SK-N-SH (cell line): ENCODE results near the gene SUCLG2. TPM values are rescaled to one million over a fixed set of nuclear protein-coding genes. Genes with fewer than 3 reads are reported as not detected.

Experiments used
- CTCF ChIA-PET: fragments of 300-600, 350-600 bp; formaldehyde crosslinking; extraction: SDS; loops from one replicate; lab custom pipeline; 2021; lab: Yijun Ruan, JAX
- POLR2A ChIA-PET: fragments of 350-600 bp; sonication (Branson Sonifier 250); formaldehyde crosslinking; extraction: SDS; loops from one replicate; lab custom pipeline; 2020; ENCODE audit warnings: antibody characterized with exemption, inconsistent platforms; lab: Yijun Ruan, JAX
- DNase-seq: peaks from one replicate; pipeline ENCODE4 v3.0.0; 2012
- H2AFZ ChIP-seq: fragments of 200-600 bp; sonication (generic); 2 replicates; pipeline ENCODE4 v1.8.1; 2016; ENCODE audit warnings: antibody characterized with exemption, mild to moderate bottlenecking, low read depth
- H3F3A ChIP-seq: fragments of 200-600 bp; sonication (generic); replicated peaks from 2 replicates; pipeline ENCODE3; 2016; ENCODE audit warnings: antibody characterized with exemption, mild to moderate bottlenecking; ENCODE audit not compliant: insufficient read depth
- H3K27ac ChIP-seq, 2 experiments: fragments of 200-500 bp in 1 of 2; fragments of 200-600 bp in 1 of 2; sonication (Bioruptor generic) in 1 of 2; sonication (generic), shearing (Covaris generic) in 1 of 2; 2 replicates each; pipeline versions ENCODE4 v1.5.1 to v1.6.1; 2014 to 2016; ENCODE audit warnings: low read depth in 2 of 2, inconsistent platforms in 1 of 2, low read length in 1 of 2, mild to moderate bottlenecking in 1 of 2, mixed read lengths in 1 of 2
- H3K27me3 ChIP-seq: fragments of 200-600 bp; sonication (generic), shearing (Covaris generic); 2 replicates; pipeline ENCODE4 v1.6.1; 2016; ENCODE audit warnings: mixed run types; ENCODE audit not compliant: insufficient read depth
- H3K36me3 ChIP-seq, 2 experiments: fragments of 200-500 bp in 1 of 2; fragments of 200-600 bp in 1 of 2; sonication (Bioruptor generic) in 1 of 2; sonication (generic) in 1 of 2; replicated peaks in 1 of 2; 2 replicates each; pipeline versions ENCODE3 to v1.5.1; 2014 to 2016; ENCODE audit warnings: low read length in 1 of 2, mild to moderate bottlenecking in 1 of 2; ENCODE audit not compliant: insufficient read depth in 2 of 2, control insufficient read depth in 1 of 2
- H3K4me1 ChIP-seq, 2 experiments: fragments of 200-500 bp in 1 of 2; fragments of 200-600 bp in 1 of 2; sonication (Bioruptor generic) in 1 of 2; sonication (generic), shearing (Covaris generic) in 1 of 2; 2 replicates each; pipeline versions ENCODE4 v1.5.1 to v1.6.1; 2014 to 2016; ENCODE audit warnings: low read depth in 1 of 2, low read length in 1 of 2, mixed run types in 1 of 2; ENCODE audit not compliant: insufficient read depth in 2 of 2, control insufficient read depth in 1 of 2
- H3K4me2 ChIP-seq: fragments of 200-600 bp; sonication (generic), shearing (Covaris generic); 2 replicates; pipeline ENCODE4 v1.6.1; 2017; ENCODE audit warnings: mixed run types
- H3K4me3 ChIP-seq, 2 experiments: fragments of 200-500 bp in 1 of 2; fragments of 200-600 bp in 1 of 2; sonication (Bioruptor generic) in 1 of 2; sonication (generic), shearing (Covaris generic) in 1 of 2; 2 replicates each; pipeline versions ENCODE4 v1.5.1 to v1.8.1; 2014 to 2016; ENCODE audit warnings: low read depth in 2 of 2, inconsistent platforms in 1 of 2, low read length in 1 of 2, mild to moderate bottlenecking in 1 of 2, mixed read lengths in 1 of 2, moderate library complexity in 1 of 2
- H3K79me2 ChIP-seq: fragments of 200-600 bp; sonication (generic); 2 replicates; pipeline ENCODE4 v1.8.1; 2017; ENCODE audit warnings: mild to moderate bottlenecking; ENCODE audit not compliant: insufficient read depth
- H3K9ac ChIP-seq: fragments of 200-600 bp; sonication (generic); 2 replicates; pipeline ENCODE4 v1.6.1; 2017; ENCODE audit warnings: mixed run types
- H3K9me2 ChIP-seq: fragments of 200-600 bp; sonication (generic); 2 replicates; pipeline ENCODE4 v1.6.1; 2017; ENCODE audit warnings: mixed run types
- H3K9me3 ChIP-seq: fragments of 200-600 bp; sonication (generic); 2 replicates; pipeline ENCODE4 v1.6.1; 2017; ENCODE audit warnings: mixed run types, mild to moderate bottlenecking, moderate library complexity
- H4K20me1 ChIP-seq: fragments of 200-600 bp; sonication (generic); 2 replicates; pipeline ENCODE4 v1.6.1; 2017; ENCODE audit warnings: mild to moderate bottlenecking, mixed run types; ENCODE audit not compliant: insufficient read depth
- CHD2 ChIP-seq: fragments of 150-350 bp; IDR thresholded peaks from 2 replicates; pipeline ENCODE4 v1.6.1; 2018; ENCODE audit warnings: low read length; ENCODE audit not compliant: partially characterized antibody
- EP300 ChIP-seq, 2 experiments: IDR thresholded peaks; 2 replicates each; pipeline versions ENCODE4 v1.4.0 to v1.6.1; 2012; ENCODE audit warnings: borderline replicate concordance in 1 of 2, low read depth in 1 of 2, low read length in 1 of 2
- FOSL2 ChIP-seq: IDR thresholded peaks from 2 replicates; pipeline ENCODE4 v1.4.0; 2012; ENCODE audit warnings: low read depth, mild to moderate bottlenecking, moderate library complexity, borderline replicate concordance
- GABPA ChIP-seq: IDR thresholded peaks from 2 replicates; pipeline ENCODE4 v1.4.0; 2012; ENCODE audit warnings: low read depth, mild to moderate bottlenecking
- GATA2 ChIP-seq: sonication (generic); formaldehyde crosslinking; IDR thresholded peaks from 2 replicates; pipeline ENCODE4 v1.5.0; 2020; ENCODE audit warnings: mild to moderate bottlenecking, missing genetic modification reagents
- JUND ChIP-seq: IDR thresholded peaks from 2 replicates; pipeline ENCODE4 v1.4.0; 2012
- MXI1 ChIP-seq: IDR thresholded peaks from 2 replicates; pipeline ENCODE4 v1.6.1; 2012; ENCODE audit warnings: mild to moderate bottlenecking, low read depth, low read length, improper control_type of control experiment
- NFIC ChIP-seq: IDR thresholded peaks from 2 replicates; pipeline ENCODE4 v1.4.0; 2012; ENCODE audit warnings: borderline replicate concordance
- NRF1 ChIP-seq: IDR thresholded peaks from 2 replicates; pipeline ENCODE4 v1.6.1; 2012; ENCODE audit warnings: low read depth, mild to moderate bottlenecking, low read length
- POLR2AphosphoS5 ChIP-seq: IDR thresholded peaks from 2 replicates; pipeline ENCODE4 v1.6.1; 2012; ENCODE audit warnings: low read depth, low read length
- RAD21 ChIP-seq: IDR thresholded peaks from 2 replicates; pipeline ENCODE4 v1.6.1; 2012; ENCODE audit warnings: mild to moderate bottlenecking, low read length
- RCOR1 ChIP-seq: fragments of 150-350 bp; IDR thresholded peaks from 2 replicates; pipeline ENCODE4 v1.6.1; 2017; ENCODE audit warnings: antibody characterized with exemption, low read length
- RXRA ChIP-seq: IDR thresholded peaks from 2 replicates; pipeline ENCODE4 v1.4.0; 2012; ENCODE audit warnings: low read depth, mild to moderate bottlenecking, borderline replicate concordance
- SIN3A ChIP-seq: IDR thresholded peaks from 2 replicates; pipeline ENCODE4 v1.6.1; 2012; ENCODE audit warnings: low read depth, mild to moderate bottlenecking, low read length, moderate library complexity, borderline replicate concordance
- TCF12 ChIP-seq: IDR thresholded peaks from 2 replicates; pipeline ENCODE4 v1.4.0; 2012
- YY1 ChIP-seq: IDR thresholded peaks from 2 replicates; pipeline ENCODE4 v1.4.0; 2012; ENCODE audit warnings: low read depth, mild to moderate bottlenecking
- WGBS: methylation state at CpG from one replicate; pipeline ENCODE4 v1.1.6; 2017; ENCODE audit warnings: low lambda C conversion rate; 5-methylcytosine and 5-hydroxymethylcytosine counted together
- polyA plus RNA-seq, 3 experiments: library from polyadenylated mRNA; depleted of rRNA; stranded (reverse); fragments of >200 nt; gene quantifications; 2 replicates each; pipeline ENCODE4 v1.2.3, GENCODE V29; 2012
- TF ChIP-seq, protein P1 (sequence below): IDR thresholded peaks from 2 replicates; pipeline ENCODE4 v1.4.0; 2012; ENCODE audit warnings: low read depth, borderline replicate concordance
- TF ChIP-seq, protein P2 (sequence below): fragments of 200-600 bp; sonication (generic); IDR thresholded peaks from 2 replicates; pipeline ENCODE4 v1.6.1; 2017; ENCODE audit warnings: antibody characterized with exemption, mild to moderate bottlenecking, moderate library complexity
- TF ChIP-seq, protein P3 (sequence below): IDR thresholded peaks from 2 replicates; pipeline ENCODE4 v1.4.0; 2012; ENCODE audit warnings: low read depth, borderline replicate concordance
- TF ChIP-seq, protein P4 (sequence below): IDR thresholded peaks from 2 replicates; pipeline ENCODE4 v1.6.1; 2012; ENCODE audit warnings: mild to moderate bottlenecking, low read depth, low read length, moderate library complexity
- TF ChIP-seq, protein P5 (sequence below): IDR thresholded peaks from 2 replicates; pipeline ENCODE4 v1.4.0; 2012; ENCODE audit warnings: low read depth

The SUCLG2 gene
- polyA plus RNA-seq, 1 of the 3 experiments (the other 2 are of a cell fraction): 20.2 TPM

DNA sequence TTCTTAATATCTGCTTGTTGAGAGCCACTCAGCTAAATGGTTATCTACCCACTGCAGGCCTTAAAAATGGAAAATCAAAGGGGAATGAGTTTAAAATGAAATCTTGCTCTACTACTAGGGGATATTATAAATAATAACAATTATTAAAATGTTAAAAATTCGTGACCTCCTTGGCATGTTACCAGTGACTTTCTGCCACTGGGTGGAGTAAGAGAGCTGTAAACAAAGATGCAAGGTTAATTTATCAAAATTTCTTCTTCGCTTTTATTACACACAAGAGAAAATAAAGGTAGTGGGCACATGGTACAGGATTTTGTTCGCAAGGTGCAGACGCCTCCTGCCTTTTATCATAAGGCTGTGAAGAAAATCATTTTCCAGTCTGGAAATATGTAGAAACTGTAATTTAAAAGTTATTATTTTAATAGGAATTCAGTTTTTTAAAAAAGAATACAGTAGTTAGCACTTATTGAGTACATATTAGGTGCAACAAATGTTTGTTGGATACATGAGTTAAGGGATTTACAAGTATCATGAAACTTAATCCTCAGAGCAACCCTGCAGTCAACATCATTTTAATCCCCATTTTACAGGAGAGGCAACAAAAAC is 272.6 kb downstream of the SUCLG2 start (continued):
- TF ChIP-seq, protein P1, sequence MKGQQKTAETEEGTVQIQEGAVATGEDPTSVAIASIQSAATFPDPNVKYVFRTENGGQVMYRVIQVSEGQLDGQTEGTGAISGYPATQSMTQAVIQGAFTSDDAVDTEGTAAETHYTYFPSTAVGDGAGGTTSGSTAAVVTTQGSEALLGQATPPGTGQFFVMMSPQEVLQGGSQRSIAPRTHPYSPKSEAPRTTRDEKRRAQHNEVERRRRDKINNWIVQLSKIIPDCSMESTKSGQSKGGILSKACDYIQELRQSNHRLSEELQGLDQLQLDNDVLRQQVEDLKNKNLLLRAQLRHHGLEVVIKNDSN: no peak
- no peak for TF ChIP-seq NFIC
- no peak for TF ChIP-seq RCOR1
- TF ChIP-seq POLR2AphosphoS5: no peak
- TF ChIP-seq EP300 (IDR thresholded peaks at IDR 0.05; ENCODE audit: borderline replicate concordance in 1 of 2, low read depth in 1 of 2, low read length in 1 of 2): no peak
- TF ChIP-seq, all 33 proteins: peak for 3

DNA sequence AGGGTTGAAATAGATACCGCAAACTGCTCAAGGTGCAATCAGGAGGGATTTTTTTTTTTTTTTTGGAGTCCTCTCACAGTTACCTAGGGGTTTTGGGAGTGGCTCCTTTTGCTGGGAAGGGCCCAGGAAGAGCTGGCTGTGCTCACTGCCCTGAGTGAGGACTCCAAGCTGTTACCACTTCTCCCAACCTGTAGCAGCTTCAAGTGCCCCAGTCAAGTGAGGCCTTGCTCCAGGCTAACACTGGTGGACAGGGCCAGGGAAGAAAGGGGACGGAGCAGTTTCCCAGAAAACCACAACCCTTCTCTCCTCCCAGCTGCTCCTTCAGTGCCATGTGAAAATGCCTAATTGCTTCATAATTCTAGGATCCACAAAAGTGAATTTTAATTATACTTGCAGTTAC is 274.3 kb downstream of the SUCLG2 start:
- TF ChIP-seq MXI1 (no peak), YY1 (no peak), SIN3A (no peak), FOSL2 (no peak), CHD2 (no peak), TCF12 (no peak), RXRA (no peak), GATA2 (CRISPR knock-in tag) (no peak), RAD21 (no peak), NRF1 (no peak), JUND (no peak), GABPA (no peak)
- TF ChIP-seq, protein P2, sequence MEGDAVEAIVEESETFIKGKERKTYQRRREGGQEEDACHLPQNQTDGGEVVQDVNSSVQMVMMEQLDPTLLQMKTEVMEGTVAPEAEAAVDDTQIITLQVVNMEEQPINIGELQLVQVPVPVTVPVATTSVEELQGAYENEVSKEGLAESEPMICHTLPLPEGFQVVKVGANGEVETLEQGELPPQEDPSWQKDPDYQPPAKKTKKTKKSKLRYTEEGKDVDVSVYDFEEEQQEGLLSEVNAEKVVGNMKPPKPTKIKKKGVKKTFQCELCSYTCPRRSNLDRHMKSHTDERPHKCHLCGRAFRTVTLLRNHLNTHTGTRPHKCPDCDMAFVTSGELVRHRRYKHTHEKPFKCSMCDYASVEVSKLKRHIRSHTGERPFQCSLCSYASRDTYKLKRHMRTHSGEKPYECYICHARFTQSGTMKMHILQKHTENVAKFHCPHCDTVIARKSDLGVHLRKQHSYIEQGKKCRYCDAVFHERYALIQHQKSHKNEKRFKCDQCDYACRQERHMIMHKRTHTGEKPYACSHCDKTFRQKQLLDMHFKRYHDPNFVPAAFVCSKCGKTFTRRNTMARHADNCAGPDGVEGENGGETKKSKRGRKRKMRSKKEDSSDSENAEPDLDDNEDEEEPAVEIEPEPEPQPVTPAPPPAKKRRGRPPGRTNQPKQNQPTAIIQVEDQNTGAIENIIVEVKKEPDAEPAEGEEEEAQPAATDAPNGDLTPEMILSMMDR: no peak
- TF ChIP-seq, protein P3, sequence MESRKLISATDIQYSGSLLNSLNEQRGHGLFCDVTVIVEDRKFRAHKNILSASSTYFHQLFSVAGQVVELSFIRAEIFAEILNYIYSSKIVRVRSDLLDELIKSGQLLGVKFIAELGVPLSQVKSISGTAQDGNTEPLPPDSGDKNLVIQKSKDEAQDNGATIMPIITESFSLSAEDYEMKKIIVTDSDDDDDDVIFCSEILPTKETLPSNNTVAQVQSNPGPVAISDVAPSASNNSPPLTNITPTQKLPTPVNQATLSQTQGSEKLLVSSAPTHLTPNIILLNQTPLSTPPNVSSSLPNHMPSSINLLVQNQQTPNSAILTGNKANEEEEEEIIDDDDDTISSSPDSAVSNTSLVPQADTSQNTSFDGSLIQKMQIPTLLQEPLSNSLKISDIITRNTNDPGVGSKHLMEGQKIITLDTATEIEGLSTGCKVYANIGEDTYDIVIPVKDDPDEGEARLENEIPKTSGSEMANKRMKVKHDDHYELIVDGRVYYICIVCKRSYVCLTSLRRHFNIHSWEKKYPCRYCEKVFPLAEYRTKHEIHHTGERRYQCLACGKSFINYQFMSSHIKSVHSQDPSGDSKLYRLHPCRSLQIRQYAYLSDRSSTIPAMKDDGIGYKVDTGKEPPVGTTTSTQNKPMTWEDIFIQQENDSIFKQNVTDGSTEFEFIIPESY: no peak
- TF ChIP-seq, protein P4, sequence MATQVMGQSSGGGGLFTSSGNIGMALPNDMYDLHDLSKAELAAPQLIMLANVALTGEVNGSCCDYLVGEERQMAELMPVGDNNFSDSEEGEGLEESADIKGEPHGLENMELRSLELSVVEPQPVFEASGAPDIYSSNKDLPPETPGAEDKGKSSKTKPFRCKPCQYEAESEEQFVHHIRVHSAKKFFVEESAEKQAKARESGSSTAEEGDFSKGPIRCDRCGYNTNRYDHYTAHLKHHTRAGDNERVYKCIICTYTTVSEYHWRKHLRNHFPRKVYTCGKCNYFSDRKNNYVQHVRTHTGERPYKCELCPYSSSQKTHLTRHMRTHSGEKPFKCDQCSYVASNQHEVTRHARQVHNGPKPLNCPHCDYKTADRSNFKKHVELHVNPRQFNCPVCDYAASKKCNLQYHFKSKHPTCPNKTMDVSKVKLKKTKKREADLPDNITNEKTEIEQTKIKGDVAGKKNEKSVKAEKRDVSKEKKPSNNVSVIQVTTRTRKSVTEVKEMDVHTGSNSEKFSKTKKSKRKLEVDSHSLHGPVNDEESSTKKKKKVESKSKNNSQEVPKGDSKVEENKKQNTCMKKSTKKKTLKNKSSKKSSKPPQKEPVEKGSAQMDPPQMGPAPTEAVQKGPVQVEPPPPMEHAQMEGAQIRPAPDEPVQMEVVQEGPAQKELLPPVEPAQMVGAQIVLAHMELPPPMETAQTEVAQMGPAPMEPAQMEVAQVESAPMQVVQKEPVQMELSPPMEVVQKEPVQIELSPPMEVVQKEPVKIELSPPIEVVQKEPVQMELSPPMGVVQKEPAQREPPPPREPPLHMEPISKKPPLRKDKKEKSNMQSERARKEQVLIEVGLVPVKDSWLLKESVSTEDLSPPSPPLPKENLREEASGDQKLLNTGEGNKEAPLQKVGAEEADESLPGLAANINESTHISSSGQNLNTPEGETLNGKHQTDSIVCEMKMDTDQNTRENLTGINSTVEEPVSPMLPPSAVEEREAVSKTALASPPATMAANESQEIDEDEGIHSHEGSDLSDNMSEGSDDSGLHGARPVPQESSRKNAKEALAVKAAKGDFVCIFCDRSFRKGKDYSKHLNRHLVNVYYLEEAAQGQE: no peak
- TF ChIP-seq, protein P5, sequence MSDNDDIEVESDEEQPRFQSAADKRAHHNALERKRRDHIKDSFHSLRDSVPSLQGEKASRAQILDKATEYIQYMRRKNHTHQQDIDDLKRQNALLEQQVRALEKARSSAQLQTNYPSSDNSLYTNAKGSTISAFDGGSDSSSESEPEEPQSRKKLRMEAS: no peak
- no peak overlapping the region for H2AFZ ChIP-seq
- H3K9ac ChIP-seq: no peak overlapping the region
- no peaks in the 10 kb centered on the region for H3K9me2 ChIP-seq
- H4K20me1 ChIP-seq: no peaks in the 10 kb centered on the region
- H3K27ac ChIP-seq: no peak overlapping the region
- CTCF ChIA-PET: interaction anchor here (1.6 to 12.0 kb wide), 2 partner anchors 410 to 579 kb away, joined by 3 to 159 read pairs; no protein-coding TSS in a partner anchor
- no peaks in the 10 kb centered on the region for H3K4me1 ChIP-seq
- H3K36me3 ChIP-seq: no peaks in the 10 kb centered on the region
- no peak overlapping the region for H3K4me2 ChIP-seq
- H3K79me2 ChIP-seq: no peaks in the 10 kb centered on the region
- H3K27me3 ChIP-seq: no peaks in the 10 kb centered on the region
- H3K4me3 ChIP-seq: no peak overlapping the region
- DNase-seq: no peak
- POLR2A ChIA-PET: no interaction called here
- no peaks in the 10 kb centered on the region for H3K9me3 ChIP-seq
- WGBS: 94% methylated on average over 2 of the region's 2 CpGs
- H3F3A ChIP-seq: no peaks in the 10 kb centered on the region
